ENCODE data around the gene CTAGE1. TPM values are rescaled to one million over a fixed set of nuclear protein-coding genes. Genes with fewer than 3 reads are reported as not detected.

The CTAGE1 gene
- total and polyA plus RNA-seq, 2 donors (not counting 3 experiments of a cell fraction or from before 2014, with no cell fraction given), result not detected

DNA sequence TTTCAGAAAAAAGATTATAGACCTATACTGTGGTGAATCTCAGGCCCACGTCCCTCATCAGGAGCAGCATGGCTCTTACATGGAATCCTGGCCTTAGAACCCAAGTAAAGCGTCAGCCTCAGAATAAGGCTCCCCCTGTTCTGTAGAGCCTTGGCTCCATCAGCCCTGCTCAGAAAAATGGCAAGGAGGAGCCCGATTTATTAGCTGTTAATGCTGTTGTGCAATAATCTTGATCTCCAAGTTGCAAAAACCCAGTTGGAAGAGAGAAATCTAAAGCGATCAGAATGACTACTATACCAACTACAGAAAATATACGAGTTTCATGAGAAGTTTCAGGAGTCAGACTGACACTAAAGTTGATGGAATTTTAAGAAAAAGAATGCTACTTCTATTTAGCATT lies 35.6 kb upstream of the CTAGE1 start:
- Histone ChIP-seq H3K9me3 (replicated peaks; ENCODE audit: control insufficient read depth, insufficient read depth, low read length) (peaks cover 2% of the 10 kb centered on the region), H3K4me3 (replicated peaks in 1 of 3; ENCODE audit: insufficient read depth in 1 of 3, low read depth in 1 of 3, low read length in 3 of 3) (no peak overlapping the region), H3K4me2 (ENCODE audit: insufficient read depth, low read length) (no peak overlapping the region), H3K36me3 (ENCODE audit: control insufficient read depth in 2 of 2, extremely low read depth in 1 of 2, insufficient read depth in 2 of 2, low read length in 2 of 2) (no peaks in the 10 kb centered on the region), H3K9ac (replicated peaks; ENCODE audit: extremely low read depth, insufficient read depth, low read length) (no peak overlapping the region), H3K4me1 (ENCODE audit: control insufficient read depth, extremely low read depth, insufficient read depth, low read length) (peaks cover 10% of the 10 kb centered on the region), H3K27me3 (ENCODE audit: control insufficient read depth in 2 of 2, insufficient read depth in 2 of 2, low read length in 2 of 2) (no peaks in the 10 kb centered on the region), H2AFZ (ENCODE audit: low read depth, low read length) (no peak overlapping the region), H3K9me1 (replicated peaks; ENCODE audit: control insufficient read depth, extremely low read depth, insufficient read depth, low read length) (no peaks in the 10 kb centered on the region), H4K20me1 (replicated peaks; ENCODE audit: control insufficient read depth, extremely low read depth, insufficient read depth, low read length) (no peaks in the 10 kb centered on the region), H3K79me2 (ENCODE audit: control insufficient read depth, insufficient read depth, low read length) (no peaks in the 10 kb centered on the region), H3K27ac (ENCODE audit: insufficient read depth, low read depth, low read length) (no peak overlapping the region)
- FAIRE-seq (no peak), DNase-seq (ENCODE audit: low read depth, low spot score) (no peak)
- ChIA-PET CTCF (interaction anchor here (1.4 to 2.0 kb wide), 6 partner anchors 8 to 111 kb away, joined by 3 to 11 read pairs (median 6); no protein-coding TSS in a partner anchor), POLR2A (no interaction called here)
- intact Hi-C loops (cut with micrococcal nuclease), result loop anchor here (5.0 kb wide), 2 partner anchors 66 to 104 kb away; no protein-coding TSS in a partner anchor
- no peak for TF ChIP-seq FOS (IDR thresholded peaks at IDR 0.05; ENCODE audit: borderline replicate concordance, insufficient read depth, low read length)
- no peak for TF ChIP-seq POLR2AphosphoS5 (IDR thresholded peaks at IDR 0.05; ENCODE audit: insufficient read depth, low read depth, low read length)
- no peak for TF ChIP-seq MYC (IDR thresholded peaks at IDR 0.05; ENCODE audit: low read depth, low read length)
- no peak for TF ChIP-seq GATA2 (IDR thresholded peaks at IDR 0.05; ENCODE audit: insufficient read depth, insufficient read length, low read depth, low read length)
- TF ChIP-seq EZH2 (IDR thresholded peaks at IDR 0.05; ENCODE audit: borderline replicate concordance, low read depth, low read length, severe bottlenecking), result no peak
- TF ChIP-seq, protein P1, sequence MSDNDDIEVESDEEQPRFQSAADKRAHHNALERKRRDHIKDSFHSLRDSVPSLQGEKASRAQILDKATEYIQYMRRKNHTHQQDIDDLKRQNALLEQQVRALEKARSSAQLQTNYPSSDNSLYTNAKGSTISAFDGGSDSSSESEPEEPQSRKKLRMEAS (IDR thresholded peaks at IDR 0.05; ENCODE audit: insufficient read depth, insufficient read length), result no peak
- TF ChIP-seq JUN (IDR thresholded peaks at IDR 0.05; ENCODE audit: borderline replicate concordance, insufficient read depth, insufficient read length, low read depth), result no peak
- no peak for TF ChIP-seq CTCF (IDR thresholded peaks at IDR 0.05; ENCODE audit: extremely low read depth in 1 of 2, insufficient read depth in 1 of 2, low read depth in 1 of 2, low read length in 2 of 2)
- TF ChIP-seq POLR2A (IDR thresholded peaks at IDR 0.05; ENCODE audit: low read depth, low read length), result no peak
- dilution Hi-C loops (cut with MboI; ENCODE audit: extremely low pct_ligation_motif_present, low sequenced_read_pairs), result no loop called here
- BruUV-seq (replicated peaks), result no TSS peak

All from endothelial cell of umbilical vein (primary cell).